ENCODE measurements around the gene GNAT2. TPM values are rescaled to one million over a fixed set of nuclear protein-coding genes. Genes with fewer than 3 reads are reported as not detected.

GNAT2 gene
- total RNA-seq, 1 donor from 2014 or later, result 0.26 TPM

GRCh38 chr1:109627692-109628399, 8.4 kb upstream of the GNAT2 start:
- Histone ChIP-seq H3K36me3 (ENCODE audit: control insufficient read depth, insufficient read depth, low read length) (peaks cover 30% of the 10 kb centered on the region), H3K4me3 (ENCODE audit: low read depth, low read length) (no peak overlapping the region), H3K27me3 (ENCODE audit: control insufficient read depth, insufficient read depth, low read length) (no peaks in the 10 kb centered on the region)
- FAIRE-seq (peak; percentile 52), DNase-seq (ENCODE audit: low read depth) (no peak)
- no peak for TF ChIP-seq CTCF (IDR thresholded peaks at IDR 0.05; ENCODE audit: insufficient read depth, low read length, severe bottlenecking)

GRCh38 chr1:109626682-109627408, 7.4 kb upstream of the GNAT2 start:
- peaks cover 28% of the 10 kb centered on the region for H3K36me3 ChIP-seq (ENCODE audit: control insufficient read depth, insufficient read depth, low read length)
- DNase-seq (ENCODE audit: low read depth), result no peak
- no peak overlapping the region for H3K4me3 ChIP-seq (ENCODE audit: low read depth, low read length)
- FAIRE-seq, result no peak
- no peaks in the 10 kb centered on the region for H3K27me3 ChIP-seq (ENCODE audit: control insufficient read depth, insufficient read depth, low read length)
- no peak for TF ChIP-seq CTCF (IDR thresholded peaks at IDR 0.05; ENCODE audit: insufficient read depth, low read length, severe bottlenecking)

GRCh38 chr1:109625601-109626560, 6.5 kb upstream of the GNAT2 start:
- TF ChIP-seq CTCF (IDR thresholded peaks at IDR 0.05; ENCODE audit: insufficient read depth, low read length, severe bottlenecking), result no peak
- FAIRE-seq, result no peak
- DNase-seq (ENCODE audit: low read depth), result no peak
- Histone ChIP-seq H3K27me3 (ENCODE audit: control insufficient read depth, insufficient read depth, low read length) (no peaks in the 10 kb centered on the region), H3K36me3 (ENCODE audit: control insufficient read depth, insufficient read depth, low read length) (peaks cover 23% of the 10 kb centered on the region), H3K4me3 (ENCODE audit: low read depth, low read length) (no peak overlapping the region)

DNA sequence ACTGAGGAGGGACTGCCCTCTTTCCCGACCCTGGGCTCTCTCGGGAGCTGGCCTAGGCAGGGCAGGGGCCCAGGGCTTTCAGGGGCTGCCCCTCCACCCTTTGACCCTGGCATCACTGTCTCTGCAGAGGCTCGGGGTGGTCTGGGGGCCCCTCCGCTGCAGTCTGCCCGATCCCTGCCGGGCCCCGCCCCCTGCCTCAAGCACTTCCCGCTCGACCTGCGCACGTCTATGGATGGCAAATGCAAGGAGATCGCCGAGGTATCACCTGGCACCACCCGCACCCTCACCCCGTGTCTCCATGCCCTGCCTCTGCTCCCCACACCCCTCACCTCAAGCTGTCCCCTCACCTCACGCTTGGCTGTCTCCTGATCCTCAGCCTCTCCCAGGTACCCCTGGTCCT, 5.8 kb upstream of the GNAT2 start:
- Histone ChIP-seq H3K4me3 (ENCODE audit: low read depth, low read length) (no peak overlapping the region), H3K27me3 (ENCODE audit: control insufficient read depth, insufficient read depth, low read length) (no peaks in the 10 kb centered on the region), H3K36me3 (ENCODE audit: control insufficient read depth, insufficient read depth, low read length) (peaks cover 19% of the 10 kb centered on the region)
- DNase-seq (ENCODE audit: low read depth) (no peak), FAIRE-seq (no peak)
- no peak for TF ChIP-seq CTCF (IDR thresholded peaks at IDR 0.05; ENCODE audit: insufficient read depth, low read length, severe bottlenecking)

GRCh38 chr1:109624201-109625010, 5.0 kb upstream of the GNAT2 start:
- H3K27me3 ChIP-seq (ENCODE audit: control insufficient read depth, insufficient read depth, low read length), result no peaks in the 10 kb centered on the region
- peaks cover 14% of the 10 kb centered on the region for H3K36me3 ChIP-seq (ENCODE audit: control insufficient read depth, insufficient read depth, low read length)
- no peak overlapping the region for H3K4me3 ChIP-seq (ENCODE audit: low read depth, low read length)
- DNase-seq (ENCODE audit: low read depth) (no peak), FAIRE-seq (no peak)
- no peak for TF ChIP-seq CTCF (IDR thresholded peaks at IDR 0.05; ENCODE audit: insufficient read depth, low read length, severe bottlenecking)
